Fibroblast of villous mesenchyme (primary cell): ENCODE data around the gene ZDHHC1. TPM values are rescaled to one million over a fixed set of nuclear protein-coding genes. Genes with fewer than 3 reads are reported as not detected.
"Not testable (repeated sequence)": the region's sequence is repeated elsewhere in the genome, so short reads cannot be mapped to it uniquely, and the experiment has no call there.

ENCODE experiments used
- DNase-seq: peaks from one replicate; pipeline ENCODE4 v3.0.0-alpha.2; 2010; ENCODE audit warnings: low read depth
- H3K4me3 ChIP-seq: 2 replicates; pipeline ENCODE4 v1.5.1; 2011; ENCODE audit warnings: low read depth, mild to moderate bottlenecking, low read length
- total RNA-seq: library from RNA; depleted of rRNA; stranded (reverse); fragments of >200 nt; gene quantifications from 2 replicates; pipeline ENCODE4 v1.2.3, GENCODE V29; 2012
- TF ChIP-seq, protein P1 (sequence below): IDR thresholded peaks from 2 replicates; pipeline ENCODE4 v1.5.1; 2012; ENCODE audit warnings: low read depth, mild to moderate bottlenecking, low read length; ENCODE audit not compliant: insufficient read depth

The ZDHHC1 gene
- total RNA-seq, 1 donor: 5.2 TPM

DNA sequence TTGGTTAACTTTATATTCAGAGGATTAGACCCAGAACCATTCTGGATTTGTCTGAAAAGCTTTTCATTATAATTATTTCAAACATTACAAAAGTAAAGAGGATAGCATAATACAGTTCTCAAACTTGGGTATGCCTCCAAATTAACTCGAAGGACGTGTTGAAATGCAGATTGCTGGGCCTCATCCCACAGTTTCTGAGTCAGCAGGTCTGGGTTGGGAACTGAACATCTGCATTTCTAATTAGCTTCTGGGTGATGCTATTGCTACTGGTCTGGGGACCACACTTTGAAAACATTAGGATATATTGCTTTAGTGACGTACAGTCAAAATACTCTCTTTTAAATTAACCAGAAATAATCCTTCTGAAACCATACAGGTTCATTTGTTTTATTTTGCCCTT lies 33.0 kb downstream of the ZDHHC1 start:
- H3K4me3 ChIP-seq: no peak overlapping the region
- TF ChIP-seq, protein P1, sequence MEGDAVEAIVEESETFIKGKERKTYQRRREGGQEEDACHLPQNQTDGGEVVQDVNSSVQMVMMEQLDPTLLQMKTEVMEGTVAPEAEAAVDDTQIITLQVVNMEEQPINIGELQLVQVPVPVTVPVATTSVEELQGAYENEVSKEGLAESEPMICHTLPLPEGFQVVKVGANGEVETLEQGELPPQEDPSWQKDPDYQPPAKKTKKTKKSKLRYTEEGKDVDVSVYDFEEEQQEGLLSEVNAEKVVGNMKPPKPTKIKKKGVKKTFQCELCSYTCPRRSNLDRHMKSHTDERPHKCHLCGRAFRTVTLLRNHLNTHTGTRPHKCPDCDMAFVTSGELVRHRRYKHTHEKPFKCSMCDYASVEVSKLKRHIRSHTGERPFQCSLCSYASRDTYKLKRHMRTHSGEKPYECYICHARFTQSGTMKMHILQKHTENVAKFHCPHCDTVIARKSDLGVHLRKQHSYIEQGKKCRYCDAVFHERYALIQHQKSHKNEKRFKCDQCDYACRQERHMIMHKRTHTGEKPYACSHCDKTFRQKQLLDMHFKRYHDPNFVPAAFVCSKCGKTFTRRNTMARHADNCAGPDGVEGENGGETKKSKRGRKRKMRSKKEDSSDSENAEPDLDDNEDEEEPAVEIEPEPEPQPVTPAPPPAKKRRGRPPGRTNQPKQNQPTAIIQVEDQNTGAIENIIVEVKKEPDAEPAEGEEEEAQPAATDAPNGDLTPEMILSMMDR: no peak
- no peak for DNase-seq

DNA sequence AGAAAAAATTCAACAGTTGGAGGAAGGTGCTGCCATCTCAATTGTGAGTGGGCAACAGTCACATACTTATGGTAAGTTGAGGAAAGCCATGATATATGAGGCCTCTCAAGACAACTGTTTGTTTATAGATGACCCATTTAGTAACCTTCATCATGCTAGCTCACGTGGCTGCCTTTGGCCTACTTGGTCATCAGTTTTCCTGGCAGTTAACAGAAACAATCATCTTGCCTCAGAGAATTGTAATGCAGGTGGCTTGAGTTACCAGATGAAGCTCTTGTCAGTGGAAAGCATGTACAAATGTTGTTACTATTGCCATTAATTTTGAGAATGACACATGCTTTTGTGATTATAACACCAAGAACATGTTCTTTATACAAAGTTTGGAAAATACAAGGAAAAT lies 37.6 kb downstream of the ZDHHC1 start:
- TF ChIP-seq, protein P1: no peak
- no peak overlapping the region for H3K4me3 ChIP-seq
- DNase-seq: no peak

DNA sequence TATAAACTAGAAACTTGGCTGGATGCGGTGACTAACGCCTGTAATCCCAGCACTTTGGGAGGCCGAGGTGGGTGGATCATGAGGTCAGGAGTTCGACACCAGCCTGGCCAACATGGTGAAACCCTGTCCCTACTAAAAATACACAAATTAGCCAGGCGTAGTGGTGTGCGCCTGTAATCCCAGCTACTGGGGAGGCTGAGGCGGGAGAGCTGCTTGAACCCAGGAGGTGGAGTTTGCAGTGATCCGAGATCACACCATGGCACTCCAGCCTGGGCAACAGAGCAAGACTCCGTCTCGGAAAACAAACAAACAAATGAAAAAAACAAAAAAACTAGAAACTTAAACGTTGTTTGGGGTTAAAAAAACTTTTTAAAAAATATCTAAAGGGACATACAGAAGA lies 40.3 kb downstream of the ZDHHC1 start:
- H3K4me3 ChIP-seq, DNase-seq: not testable (repeated sequence)

DNA sequence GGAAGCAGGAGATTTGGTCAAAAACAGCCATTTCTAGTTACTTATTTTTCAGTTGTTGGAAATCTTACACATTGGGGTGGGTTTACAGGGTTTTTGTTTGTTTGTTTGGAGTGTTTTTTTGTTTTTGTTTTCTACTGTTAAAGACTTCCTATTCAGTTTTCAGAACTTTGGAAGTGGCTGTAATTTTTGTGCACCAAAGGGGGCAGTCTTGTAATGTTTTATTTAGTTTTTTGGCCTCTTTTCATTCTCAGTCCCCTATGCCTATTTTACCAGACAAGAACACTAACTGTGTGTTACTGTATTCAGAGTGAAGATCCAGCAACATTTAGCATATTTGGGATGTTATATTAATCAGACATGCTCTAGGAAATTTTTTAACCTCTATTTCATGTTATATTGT lies 43.6 kb downstream of the ZDHHC1 start:
- peak; percentile 41 for DNase-seq
- H3K4me3 ChIP-seq: no peak overlapping the region
- TF ChIP-seq, protein P1: peak; percentile 49

DNA sequence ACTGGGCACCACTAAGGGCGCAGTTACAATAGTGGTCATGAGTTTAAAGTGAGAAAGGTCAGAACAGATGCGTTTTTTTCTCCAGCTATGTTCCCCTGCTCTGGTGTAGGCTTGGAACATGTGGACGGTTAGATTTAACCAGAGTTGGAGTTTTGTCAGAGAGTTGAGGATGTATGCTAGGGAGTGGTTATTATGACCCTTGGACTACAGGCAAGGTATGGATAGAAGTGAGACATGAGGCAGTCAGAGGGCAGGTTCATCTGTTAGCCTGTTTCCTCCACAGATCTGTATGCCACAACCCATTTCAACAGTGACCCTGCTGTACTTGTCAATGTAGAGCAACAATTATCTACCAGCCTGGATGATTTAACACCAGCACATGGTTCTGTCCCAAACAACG lies 45.6 kb downstream of the ZDHHC1 start:
- TF ChIP-seq, protein P1: no peak
- H3K4me3 ChIP-seq: no peak overlapping the region
- DNase-seq: no peak

DNA sequence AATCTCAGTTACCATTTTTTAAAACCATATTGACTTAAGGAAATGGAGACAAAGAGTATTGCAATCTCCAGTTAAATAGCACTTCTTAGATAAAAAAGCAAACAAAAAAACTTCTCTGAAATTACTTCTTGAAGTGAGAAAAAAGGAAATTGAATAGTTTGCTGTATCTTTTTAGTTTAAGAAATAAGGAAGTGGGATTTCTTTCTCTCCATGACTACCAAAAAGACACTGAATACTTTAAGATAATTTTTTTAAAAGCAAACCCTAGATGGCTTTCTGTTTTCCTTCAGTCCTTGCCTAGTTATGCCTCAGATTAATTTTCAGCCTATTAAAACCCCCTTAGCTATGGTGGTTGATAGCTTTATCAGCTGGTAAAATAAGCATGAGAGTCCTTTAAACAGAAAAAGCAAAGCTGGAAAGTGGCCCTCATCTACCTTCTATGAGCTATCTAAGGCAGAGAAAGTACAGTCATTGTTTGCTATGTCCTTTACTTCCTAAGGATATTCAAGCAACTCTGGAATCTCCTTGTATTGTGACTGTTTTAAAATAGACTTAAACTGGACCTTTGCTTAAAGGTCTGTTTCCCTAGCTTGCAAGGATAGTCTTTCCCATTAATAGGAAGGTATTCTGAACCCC lies 51.6 kb downstream of the ZDHHC1 start:
- TF ChIP-seq, protein P1: no peak
- H3K4me3 ChIP-seq: no peak overlapping the region
- DNase-seq: no peak

DNA sequence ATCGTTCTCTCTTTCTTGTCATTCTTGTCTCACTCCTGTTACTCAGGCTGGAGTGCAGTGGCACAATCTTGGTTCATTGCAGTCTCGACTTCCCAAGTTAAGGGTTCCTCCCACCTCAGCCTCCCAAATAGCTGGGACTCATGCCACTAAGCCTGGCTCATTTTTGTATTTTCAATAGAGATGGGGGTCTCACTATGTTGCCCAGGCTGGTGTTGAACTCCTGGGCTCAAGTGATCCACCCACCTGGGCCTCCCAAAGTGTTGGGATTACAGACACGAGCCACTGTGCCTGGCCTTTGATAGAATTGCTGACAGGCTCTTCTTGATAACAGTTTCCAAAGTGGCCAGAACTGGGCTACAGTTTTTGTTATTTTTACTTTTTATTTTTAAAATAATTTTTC lies 55.2 kb downstream of the ZDHHC1 start:
- no peak for DNase-seq
- TF ChIP-seq, protein P1: no peak
- H3K4me3 ChIP-seq: no peak overlapping the region

DNA sequence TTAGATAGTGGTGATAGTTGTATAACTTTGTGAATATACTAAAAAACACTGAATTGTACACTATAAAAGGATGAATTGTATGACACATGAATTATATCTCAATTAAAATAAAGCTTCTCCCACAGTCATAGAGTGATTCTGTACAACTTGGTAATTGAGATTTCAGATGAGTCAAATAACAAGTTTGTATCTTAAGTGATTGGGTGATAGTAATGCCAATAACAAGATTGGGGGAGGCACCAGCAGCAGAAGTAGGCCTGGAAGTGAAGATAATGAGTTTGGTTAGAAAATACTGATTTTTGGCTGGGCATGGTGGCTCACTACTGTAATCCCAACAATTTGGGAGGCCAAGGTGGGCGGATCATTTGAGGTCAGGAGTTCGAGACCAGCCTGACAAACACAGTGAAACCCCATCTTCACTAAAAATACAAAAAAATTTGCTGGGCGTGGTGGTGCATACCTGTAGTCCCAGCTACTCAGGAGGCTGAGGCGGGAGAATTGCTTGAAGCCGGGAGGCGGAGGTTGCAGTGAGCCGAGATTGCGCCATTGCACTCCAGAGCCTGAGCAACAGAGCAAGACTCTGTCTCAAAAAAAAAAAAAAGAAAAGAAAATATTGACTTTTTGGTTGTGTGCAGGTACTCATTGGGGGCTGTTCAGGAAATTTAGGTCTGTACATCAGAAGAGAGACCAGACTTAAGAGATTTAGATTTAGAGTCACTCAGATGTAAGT lies 56.6 kb downstream of the ZDHHC1 start:
- DNase-seq, H3K4me3 ChIP-seq: not testable (repeated sequence)
